HG03342 (cell line): ENCODE data around the gene PNCK.

ENCODE experiments used
- ATAC-seq: cut with Tn5 transposase; IDR thresholded peaks from one replicate; pipeline ENCODE4 v1.9.1; 2021; ENCODE audit warnings: mild to moderate bottlenecking, moderate library complexity; ENCODE audit not compliant: unreplicated experiment

PNCK gene

GRCh38 chrX:153665726-153666306, 7.8 kb downstream of the PNCK start:
- no peak for ATAC-seq

- no peak for ATAC-seq
These were observed 11.3 kb downstream of the PNCK start for GRCh38 chrX:153662266-153662665.

DNA sequence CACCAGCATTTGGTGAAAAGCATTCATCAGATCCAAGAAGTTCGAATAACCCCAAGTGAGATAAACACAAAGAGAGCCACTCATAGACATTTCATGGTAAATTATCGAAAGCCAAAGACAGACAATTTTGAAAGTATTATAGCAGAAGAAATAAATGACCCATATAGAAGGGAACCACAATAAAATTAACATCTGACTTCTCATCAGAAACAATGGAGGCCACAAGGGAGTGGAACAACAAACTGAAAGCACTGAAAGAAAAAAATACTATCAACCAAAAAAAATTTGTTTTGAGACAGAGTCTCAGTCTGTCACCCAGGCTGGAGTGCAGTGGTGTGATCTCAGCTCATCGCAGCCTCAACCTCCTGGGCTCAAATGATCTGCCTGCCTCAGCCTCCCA, 14.3 kb downstream of the PNCK start:
- ATAC-seq: no peak

- no peak for ATAC-seq
These were observed 16.5 kb downstream of the PNCK start for GRCh38 chrX:153657161-153657560.

GRCh38 chrX:153653556-153653955, 20.1 kb downstream of the PNCK start:
- no peak for ATAC-seq

- no peak for ATAC-seq
These were observed 22.0 kb downstream of the PNCK start for GRCh38 chrX:153651540-153652079.

DNA sequence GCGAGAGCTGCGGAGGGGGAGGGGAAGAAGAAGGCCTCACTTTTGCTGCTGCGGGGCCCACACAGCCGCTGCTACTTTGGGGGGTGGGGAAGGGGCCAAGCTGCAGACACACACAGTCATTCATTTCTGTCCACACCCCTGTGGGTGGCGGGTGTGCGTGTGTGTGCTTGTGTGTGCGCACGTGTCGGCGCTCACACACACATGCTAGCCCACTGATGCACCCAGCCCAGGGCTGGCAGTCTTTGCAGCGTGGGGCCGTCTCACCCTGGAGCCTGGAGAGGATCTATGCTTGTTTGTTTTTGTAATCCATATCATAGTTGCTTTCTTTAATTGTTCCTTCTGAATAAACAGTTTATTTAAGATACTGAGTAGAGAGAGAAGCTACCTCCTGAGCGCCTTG, 22.7 kb downstream of the PNCK start:
- ATAC-seq: no peak

DNA sequence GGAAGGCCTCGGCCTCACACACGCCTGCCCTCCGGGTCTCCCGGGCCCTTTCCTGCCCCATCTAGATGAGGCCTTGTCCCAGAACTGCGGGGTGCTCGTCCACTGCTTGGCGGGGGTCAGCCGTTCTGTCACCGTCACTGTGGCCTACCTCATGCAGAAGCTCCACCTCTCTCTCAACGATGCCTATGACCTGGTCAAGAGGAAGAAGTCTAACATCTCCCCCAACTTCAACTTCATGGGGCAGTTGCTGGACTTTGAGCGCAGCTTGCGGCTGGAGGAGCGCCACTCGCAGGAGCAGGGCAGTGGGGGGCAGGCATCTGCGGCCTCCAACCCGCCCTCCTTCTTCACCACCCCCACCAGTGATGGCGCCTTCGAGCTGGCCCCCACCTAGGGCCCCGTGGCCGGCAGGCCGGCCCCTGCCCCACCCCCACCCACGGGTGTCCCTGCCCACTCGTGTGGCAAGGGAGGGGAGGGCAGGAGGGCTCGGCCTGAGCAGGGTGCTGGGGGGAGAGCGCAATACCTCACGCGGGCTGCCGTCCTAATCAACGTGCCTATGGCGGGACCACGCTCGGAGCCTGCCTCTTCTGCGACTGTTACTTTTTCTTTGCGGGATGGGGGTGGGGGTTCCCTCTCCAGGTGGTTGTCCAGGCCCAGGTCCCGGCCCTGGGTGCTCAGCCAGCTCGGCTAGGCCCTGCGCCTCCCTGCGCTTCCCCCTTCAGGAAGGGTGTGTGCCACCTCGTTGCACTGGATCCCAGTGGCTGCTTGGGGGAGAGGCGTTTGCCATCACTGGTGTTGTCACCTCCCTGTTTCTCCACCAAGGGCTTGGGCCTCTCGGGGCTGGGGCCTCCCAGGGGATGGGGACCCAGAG, 23.5 kb downstream of the PNCK start:
- no peak for ATAC-seq

- ATAC-seq: peak; percentile 64
These were observed 24.3 kb downstream of the PNCK start for GRCh38 chrX:153649178-153649914.

- no peak for ATAC-seq
These were observed 25.0 kb downstream of the PNCK start for GRCh38 chrX:153648358-153649177.

- ATAC-seq: no peak
These were observed 25.9 kb downstream of the PNCK start for GRCh38 chrX:153647461-153648357.

DNA sequence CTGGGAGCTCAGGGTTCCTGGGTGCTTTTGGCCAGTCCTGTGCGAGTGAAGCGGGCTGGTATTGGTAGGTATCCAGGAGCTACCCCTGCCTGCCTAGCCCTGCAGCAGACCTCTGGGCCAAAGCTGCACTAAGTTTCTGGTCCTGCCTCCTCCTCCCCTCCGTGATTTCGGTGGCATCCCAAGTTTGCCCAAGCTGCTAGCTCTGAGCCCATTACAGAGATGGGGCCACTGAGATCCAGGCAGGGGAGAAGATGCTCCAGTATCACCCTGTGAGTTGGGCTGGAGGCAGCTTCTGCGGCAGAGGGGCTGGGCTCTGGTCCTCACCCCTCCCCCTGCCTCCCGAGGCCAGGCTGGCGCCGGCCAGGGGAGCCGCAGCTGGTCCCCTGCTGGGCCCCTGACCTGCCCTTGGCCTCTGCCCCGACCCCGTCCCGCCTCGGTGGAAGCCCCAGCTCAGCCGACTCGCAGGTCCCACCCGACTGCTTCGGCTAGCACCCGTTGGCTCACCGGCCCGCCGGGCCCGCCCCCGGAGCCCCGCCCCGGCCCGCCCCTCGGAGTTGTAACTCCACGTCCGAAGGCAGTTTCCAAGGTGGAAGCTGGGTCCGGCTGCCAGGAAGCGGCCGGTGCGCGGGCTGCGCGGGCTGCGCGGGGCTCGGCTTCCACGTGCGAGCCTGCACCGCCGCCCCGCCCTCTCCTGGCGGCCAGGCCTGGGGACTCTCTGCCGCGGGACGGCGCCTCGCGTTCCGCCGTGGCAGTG, 26.8 kb downstream of the PNCK start, which contains the start of gene DUSP9:
DUSP9 (plus strand) TSS at position 584 of the 754 bp plus-strand sequence. CDS start 751 bp downstream, outside the sequence.
- ATAC-seq: no peak

- no peak for ATAC-seq
These were observed 27.6 kb downstream of the PNCK start for GRCh38 chrX:153645921-153646488.

GRCh38 chrX:153645151-153645550, 28.5 kb downstream of the PNCK start:
- no peak for ATAC-seq

DNA sequence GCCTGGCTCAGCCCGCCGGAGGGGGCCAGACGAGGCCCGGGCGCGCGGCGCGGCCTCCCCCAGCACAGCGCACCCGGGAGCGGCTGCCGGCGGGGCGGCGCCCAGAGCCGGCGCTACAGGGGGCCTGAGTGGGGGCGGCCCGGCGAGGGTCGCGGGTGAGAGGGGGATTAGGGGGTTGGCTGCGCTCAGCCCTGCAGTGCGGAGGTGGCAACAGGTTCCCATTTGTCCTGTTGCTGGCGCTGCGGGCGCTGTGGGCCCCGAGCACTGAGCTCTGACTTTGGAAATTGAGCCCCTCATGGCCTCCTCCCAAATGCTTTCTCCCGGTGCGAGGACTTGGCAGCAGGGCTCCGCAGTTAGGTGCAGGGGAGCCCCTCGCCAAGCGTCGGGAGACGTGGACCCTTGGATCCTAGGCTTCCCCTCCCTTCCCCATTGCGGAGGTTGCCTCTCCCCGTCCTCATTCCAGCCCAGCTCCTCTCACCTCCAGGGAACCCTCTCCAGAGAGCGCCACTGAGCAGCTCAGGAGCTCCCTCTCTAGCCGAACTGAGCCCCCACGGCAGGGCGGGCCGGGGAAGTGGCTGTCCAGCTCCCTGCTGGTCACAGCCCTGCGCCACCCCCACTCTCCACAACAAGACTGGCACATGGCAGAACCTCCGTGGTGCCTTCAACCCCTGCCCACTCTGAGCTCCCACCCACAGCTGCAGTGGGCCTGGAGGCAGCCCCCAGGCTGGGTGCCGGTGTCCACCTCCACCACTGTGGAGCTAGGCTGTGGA, 29.1 kb downstream of the PNCK start:
- no peak for ATAC-seq

- ATAC-seq: no peak
These were observed 29.9 kb downstream of the PNCK start for GRCh38 chrX:153643431-153644351.
